Hypothalamus (tissue), 51 donors: ENCODE data around the gene ATG3.
A peak's percentile ranks its signal among the peaks of the same experiment; 100 is the strongest.

Source experiments
- DNase-seq, 51 donors: peaks; one replicate each; lab custom pipeline; 2025; lab: John Stamatoyannopoulos, UW

Gene ATG3

DNA sequence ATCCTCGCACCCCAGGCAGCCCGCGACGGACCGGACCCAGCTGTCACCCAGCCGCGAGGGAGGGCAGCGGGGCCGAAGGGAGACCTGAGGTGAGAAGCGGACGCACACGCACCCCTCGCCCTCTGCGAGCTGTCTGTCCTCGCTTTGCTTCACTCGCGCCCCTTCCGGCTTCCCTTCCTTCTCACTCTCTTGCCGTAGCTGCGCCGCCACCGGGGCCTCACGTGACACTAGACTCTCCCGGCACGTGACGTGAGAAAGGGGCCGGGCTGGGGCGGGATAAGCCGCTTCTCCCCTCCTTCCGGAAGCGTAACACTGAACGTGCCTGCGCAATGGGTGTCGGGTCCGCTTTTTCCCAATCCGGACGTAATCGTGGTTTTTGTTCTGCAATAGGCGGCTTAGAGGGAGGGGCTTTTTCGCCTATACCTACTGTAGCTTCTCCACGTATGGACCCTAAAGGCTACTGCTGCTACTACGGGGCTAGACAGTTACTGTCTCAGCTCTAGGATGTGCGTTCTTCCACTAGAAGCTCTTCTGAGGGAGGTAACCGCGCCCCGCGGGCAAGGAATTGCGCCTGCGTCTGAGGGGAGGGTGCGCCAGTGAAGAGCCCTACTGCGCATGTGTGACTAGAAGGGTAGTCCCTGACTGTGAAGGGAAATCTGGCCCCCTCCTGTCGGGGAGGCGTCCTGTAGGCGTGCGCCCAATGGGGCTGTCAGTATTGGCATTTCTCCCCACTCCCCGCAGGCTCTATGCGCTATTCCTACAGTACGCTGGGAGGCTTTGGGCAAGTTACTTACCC is at the start of gene ATG3, which contains the start of gene SLC35A5:
Gene ATG3, minus strand, starts transcription at position 229 of the 796 bp plus-strand sequence. CDS start 434 bp downstream, outside the sequence.
Gene SLC35A5, plus strand, starts transcription at position 312 of the 796 bp plus-strand sequence. CDS start 1,359 bp downstream, outside the sequence.
- peak; percentile 89 to 100 (median 97) for DNase-seq

DNA sequence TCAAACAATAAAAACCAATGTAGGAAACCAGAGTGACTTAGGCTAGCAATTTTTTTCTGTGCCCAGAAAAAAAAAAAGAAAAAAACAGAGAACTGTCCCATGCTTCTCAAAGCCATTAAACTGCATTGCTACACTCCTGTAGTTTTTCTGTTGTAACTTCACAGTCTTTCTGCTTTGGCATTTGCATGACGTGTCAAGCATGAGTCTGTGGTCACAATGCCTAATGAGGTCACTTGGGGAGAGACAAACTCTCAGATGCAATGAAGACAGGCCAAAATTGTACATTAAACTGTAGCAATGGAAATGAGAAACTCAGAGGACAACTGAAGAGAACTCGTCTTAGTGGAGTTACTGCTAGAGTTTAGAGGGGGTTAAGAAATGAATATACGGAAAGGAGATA is 48.4 kb upstream of the ATG3 start:
- no peak for DNase-seq

DNA sequence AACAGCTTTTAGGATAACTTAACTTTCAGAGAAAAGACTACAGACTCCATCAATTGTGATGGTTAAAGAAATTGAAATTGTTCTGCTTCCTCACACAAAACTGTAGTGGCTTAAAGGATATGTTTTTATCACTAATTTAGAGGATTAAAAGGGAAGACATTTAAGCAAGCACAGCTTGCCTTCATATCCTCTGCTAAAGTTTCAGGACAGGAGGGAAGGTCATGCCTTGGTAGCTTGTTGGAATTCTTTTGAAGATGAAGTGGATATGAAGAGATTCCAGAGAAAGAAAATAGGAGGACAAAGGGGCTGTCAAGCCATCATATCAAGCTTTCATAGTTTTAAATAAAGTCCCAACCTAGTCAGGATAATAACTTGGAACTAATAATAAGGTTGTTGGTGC is 46.1 kb upstream of the ATG3 start:
- no peak for DNase-seq

DNA sequence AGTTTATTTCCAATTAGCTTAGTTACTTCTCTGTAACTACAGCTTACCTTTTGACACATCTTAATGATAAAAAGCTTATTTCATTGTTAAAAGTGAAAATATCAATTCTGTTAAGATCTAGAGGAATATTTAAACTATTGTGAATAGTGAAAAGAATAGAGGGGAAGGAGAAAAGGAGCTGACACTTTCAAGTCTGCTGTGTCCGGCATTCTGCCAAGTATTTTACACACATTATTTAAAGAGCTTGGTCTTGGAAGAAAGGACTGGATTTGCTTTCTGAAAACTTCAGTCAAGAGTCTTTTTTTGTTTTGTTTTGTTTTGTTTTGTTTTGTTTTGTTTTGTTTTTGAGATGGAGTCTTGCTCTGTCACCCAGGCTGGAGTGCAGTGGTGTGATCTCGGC is 44.3 kb upstream of the ATG3 start:
- no peak for DNase-seq

DNA sequence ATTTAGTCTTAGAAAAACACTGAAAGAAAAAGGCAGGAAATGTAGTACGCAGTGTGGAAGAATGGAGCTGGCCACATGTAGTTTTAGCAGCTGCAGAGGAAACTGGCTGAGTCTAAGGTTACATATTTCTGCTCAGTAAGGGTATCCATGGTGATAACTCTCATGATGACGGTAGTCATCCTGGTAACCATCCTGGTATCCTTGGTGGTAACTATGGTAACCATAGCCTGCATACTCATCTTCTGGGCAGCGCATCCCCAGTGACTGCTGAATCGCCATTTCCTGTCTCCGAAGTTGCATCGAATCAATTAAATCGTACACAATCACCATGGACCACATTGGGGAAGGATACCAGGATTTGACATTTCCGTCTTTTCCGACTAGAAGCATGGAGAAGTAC is 43.5 kb upstream of the ATG3 start:
- DNase-seq = peak in 9 of 51 donors; percentile 6 to 72 (median 15)

DNA sequence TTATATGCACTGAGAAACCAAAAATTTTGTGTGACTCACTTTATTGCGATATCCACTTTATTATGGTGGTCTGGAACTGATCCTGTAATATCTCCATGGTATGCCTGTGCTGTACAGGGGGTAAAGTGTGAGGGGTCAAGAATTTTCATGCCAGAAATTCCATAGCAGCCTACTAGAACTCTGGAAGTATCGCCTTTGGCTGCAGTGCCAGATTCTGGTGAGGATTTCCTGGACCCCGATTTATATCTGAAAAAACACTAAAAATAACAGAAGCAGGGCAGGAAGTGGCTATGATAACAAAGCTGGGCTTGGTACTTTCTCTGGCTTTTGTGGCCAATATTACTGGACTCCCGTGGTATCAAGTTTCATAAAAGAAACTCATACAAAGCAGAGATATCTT is 42.8 kb upstream of the ATG3 start:
- DNase-seq = no peak

DNA sequence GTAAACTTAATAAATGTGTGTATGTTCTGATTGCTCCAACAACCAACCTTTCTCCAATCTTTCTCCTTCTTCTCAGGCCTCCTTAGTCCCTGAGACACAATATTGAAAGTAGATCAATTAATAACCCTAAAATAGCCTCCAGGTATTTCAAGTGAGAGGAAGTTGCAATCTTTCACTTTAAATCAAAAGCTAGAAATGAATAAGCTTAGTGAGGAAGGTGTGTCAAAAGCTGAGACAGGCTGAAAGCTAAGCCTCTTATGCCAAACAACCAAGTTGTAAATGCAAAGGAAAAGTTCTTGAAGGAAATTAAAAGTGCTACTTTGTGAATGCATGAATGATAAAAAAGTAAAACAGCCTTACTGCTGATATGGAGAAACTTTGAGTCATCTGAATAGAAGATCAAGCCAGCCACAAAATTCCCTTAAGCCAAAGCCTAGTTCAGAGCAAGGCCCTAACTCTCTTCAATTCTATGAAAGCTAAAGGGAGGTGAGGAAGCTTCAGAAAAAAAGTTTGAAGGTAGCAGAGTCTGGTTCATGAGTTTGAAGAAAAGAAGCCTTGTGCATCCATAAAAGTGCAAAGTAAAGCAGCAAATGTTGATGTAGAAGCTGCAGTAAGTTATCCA is 40.6 kb upstream of the ATG3 start:
- DNase-seq = no peak

DNA sequence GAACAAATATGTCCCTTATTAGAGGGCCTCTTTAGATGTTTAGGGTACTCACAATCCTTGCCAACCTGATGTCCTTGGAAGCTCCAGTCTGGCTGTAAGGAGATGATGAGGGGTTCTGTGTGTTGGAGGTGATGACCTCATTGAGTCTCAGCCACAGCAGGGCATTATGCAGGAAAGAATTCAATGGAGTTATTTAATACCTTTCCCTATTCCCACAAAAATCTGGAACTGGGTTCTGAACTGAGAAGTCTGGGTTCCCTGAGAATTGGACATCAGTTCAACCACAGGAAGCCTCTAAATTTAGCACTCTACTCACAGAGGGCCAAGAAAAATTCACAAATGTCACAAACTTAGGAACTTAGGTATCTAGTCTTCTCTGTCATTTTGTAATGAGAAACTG is 37.0 kb upstream of the ATG3 start:
- DNase-seq = no peak

DNA sequence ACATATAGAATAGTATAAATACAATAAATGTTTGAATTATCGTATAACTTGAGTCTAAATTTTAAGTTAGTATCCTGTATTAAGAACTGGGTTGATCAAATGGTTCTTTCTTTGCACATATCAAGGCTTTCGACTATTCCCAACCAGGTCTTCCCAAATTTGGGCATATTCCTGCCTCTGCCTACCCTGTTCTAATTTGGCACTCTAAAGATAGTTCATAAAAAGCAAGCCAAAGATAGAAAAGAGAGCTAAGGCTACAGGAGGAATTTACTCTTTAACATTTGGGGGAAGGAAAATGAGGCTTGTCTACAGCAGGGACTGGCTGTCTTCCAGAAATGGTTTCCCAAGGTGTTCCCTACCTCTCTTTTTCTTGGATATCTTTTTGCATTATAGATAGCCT is 36.2 kb upstream of the ATG3 start:
- DNase-seq = no peak

DNA sequence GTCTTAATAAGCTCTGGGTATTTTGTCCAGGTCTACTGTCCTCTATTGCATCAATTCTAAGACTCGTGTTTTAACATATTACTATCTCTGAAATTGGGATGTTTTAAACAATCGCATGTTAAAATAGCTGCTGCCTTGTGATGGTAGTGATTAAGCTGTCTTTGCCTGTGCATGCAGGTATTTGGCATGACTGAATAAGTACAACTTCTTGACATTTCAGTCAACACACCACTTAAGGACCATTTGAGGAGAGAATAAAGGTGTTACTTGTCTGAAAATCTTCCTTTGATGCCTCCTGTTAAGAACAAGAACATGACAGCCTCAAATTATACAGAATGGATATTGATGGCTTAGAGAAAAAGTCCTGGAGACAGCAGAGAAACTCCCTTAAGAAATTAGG is 33.1 kb upstream of the ATG3 start:
- no peak for DNase-seq

DNA sequence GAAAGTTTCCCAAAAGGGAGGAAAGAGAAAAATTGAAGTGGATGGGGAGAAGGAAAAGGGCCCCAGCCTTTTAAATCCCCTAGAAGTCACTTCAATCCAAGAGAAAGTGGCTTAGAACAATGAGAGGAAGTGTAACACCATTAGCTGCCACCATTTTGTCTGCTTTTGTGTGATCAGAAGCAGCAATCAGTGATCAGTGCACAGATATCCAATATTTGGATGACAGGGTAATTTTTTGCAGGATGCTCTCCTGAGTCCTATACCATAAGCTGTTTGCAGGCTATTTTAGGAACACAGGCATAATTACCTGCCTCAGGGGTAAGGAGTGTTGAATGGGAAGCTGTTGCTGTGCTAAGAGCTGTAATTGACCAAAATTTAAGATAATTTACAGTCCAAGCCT is 31.5 kb upstream of the ATG3 start:
- DNase-seq = no peak

DNA sequence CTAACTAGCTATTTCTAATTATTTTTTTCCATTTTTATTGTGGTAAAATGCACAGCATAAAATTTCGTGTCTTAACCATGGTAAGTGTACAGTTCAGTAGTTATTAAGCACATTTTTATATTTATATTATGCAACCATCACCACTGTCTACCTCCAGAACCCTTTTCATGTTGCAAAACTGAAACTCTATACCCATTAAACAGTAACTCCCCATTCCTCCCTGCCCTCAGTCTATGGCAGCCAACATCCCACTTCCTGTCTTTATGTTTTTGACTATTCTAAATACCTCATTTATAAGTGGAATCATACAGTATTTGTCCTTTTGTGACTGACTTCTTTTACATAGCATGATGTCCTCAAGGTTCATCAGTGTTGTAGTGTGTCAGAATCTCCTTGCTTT is 25.6 kb upstream of the ATG3 start:
- DNase-seq = no peak

DNA sequence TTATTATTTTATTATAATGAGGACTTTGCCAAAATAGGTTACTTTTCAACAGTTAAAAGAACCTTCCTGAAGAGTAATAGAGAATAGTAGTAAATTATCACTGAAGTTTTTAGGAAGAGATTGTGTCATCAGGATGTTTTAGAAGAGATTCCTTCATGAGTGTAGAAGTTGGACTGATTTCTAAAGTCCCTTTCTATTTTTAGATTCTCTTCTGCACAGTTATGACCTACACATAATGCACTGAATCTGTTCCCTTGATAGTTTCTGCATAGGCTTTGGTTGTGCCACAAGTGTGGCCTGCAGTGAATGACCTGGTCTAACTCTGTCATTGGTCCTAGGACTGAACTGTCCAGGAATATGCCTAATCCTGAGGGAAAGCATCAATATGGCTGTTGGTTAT is 24.0 kb upstream of the ATG3 start:
- DNase-seq = no peak

DNA sequence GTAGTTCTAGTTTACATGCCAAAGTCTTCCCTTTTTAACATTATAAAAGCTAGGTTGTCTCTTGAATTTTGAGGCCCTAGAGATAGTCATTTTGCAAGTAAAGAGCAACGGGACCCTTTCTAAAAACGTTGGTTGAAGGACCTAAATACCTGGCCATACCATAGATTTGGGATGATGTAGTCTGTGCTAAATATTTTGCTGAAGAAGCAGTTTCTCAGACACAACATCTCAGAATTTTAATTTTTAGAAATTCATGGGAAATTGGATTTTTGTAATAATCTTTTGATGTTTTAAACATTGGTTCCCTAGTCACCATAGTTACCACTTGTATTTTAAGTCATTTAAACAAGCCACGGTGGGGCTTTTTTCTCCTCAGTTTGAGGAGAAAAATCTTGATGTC is 21.3 kb upstream of the ATG3 start:
- DNase-seq = no peak

DNA sequence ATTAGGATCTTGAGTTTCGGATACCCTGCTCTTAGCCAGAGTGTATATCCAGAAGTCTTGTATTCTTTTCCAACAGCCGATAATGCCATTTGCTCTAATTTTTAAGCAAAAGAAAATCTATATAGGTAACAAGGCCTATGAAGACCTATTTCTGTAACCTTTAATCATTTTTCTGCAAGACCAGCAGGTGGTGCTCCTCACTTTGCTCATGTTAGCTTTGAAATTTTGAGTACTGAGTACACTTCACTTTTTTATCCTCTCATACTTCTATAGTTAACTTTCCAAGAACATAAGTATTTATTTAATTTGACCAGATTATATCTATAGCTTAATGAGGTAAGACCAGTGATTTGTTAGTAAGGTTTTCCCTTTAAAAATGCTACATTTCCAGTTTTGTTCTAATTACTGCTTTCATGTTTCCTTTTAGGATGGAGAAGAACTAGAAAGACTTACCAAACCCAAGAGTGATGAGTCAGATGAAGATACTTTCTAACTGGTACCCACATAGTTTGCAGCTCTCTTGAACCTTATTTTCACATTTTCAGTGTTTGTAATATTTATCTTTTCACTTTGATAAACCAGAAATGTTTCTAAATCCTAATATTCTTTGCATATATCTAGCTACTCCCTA is 20.6 kb upstream of the ATG3 start:
- DNase-seq = peak in 5 of 51 donors; percentile 1 to 39 (median 8)

DNA sequence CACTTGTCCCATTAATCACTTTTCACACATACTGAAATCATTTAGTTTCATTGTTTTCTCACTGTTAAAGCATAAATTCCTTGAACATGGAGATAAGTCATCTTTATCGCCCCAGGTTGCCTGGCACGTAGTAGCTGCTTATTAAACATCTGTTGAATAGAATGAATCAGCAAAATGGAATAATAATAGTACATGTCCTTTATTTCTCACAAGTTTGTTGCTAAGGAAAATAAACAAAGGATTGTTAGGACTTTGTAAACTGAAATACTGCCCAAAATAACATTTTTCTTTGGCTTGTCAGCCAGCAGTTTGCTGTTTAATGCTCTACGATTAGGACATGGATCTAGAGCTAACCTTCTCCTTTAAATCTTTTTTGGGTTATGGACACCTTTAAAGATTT is 17.9 kb upstream of the ATG3 start:
- no peak for DNase-seq

DNA sequence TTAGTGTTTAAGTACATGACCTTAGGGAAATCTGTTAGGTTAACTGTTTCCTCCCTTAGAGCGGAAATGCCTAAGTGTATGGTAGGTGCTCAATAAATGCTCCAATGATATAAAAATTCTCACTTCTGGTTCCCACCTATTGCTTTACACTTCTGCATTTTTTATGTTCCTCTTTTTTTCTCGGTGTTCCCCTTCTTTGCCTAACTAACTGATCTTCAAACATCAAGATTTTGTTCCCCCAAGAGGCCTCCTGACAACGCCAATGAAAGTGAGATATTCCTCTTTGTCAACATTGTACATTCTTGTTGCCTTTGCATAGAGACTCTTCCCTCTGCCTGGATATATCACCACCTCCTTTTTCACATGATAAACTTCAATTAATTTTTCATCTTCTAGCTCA is 17.5 kb upstream of the ATG3 start:
- no peak for DNase-seq

DNA sequence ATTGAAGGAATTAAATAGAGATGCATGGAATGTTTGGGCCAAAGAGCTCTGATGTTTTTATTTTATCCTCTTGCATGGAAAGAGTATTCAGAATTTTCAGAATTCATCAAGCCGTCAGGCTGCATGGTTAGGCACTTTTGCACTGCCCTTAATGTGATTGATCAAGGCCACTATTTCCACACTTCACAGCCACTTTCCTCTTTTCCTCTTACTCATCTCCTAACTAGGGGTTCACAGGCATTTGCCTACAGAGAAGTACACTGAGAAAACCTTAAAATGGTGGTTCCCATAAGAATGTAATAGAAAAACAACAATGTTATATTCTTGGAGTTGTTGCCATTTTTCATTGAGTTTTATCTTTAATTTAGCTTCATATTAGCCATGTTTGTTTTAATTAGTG is 10.9 kb upstream of the ATG3 start:
- no peak for DNase-seq

DNA sequence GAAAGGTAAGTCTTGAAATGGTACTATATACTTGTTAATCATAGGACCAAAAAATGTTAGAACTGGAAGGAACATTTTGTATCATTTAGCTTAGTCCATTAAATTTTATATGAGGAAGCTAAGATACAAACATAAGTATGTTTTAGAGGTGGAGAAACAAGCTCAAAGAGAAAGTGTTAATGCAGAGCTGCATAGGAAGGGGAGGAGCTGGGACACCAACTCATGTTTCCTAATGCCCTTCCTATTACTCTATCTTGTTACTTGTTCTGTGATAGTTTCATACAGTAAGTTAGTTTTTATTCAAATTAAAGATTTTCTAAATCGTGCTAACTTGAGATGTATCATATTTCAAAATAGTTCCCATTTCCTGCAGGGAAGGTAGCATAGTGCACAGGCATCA is 7.5 kb upstream of the ATG3 start:
- no peak for DNase-seq

DNA sequence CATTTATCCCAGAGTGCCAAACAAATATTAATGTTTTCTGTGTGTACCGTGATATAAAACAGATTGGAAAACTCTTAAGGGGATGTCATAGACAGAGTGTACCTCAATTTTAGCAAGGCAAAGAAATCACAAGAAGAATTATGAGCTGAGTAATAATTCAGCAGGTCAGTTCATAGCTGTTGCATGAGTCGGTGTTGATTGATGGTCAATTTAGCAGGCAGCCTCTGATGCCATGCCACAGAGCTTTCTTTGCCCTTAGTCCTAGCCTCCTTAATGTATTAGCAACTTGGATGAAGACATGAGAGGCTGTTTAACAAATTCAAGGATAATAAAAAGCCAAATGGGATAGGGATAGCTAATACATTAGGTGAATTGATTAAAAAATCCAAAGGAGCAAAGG is 6.9 kb upstream of the ATG3 start:
- DNase-seq = no peak

DNA sequence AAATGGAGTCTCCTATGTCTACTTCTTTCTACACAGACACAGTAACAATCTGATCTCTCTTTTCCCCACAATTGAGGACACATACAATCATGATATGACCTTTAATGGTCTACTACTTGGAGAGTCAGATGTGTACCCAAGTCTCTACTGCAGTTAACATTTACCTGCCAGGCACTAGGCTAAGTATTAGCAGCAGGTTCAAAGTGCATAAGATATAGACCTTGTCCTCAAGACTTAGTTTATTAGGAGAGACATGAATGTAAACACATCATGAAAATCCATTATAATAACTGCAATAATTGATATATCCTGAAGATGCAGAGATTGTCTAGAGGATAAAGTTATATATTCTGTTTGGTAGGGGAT is 3.2 kb upstream of the ATG3 start:
- no peak for DNase-seq
